Omental fat pad (tissue), 4 donors: ENCODE data around the gene ZNF699. TPM values are rescaled to one million over a fixed set of nuclear protein-coding genes. Genes with fewer than 3 reads are reported as not detected.
A peak's percentile ranks its signal among the peaks of the same experiment; 100 is the strongest.
"Not testable (repeated sequence)": the region's sequence is repeated elsewhere in the genome, so short reads cannot be mapped to it uniquely, and the experiment has no call there.

Source experiments
- ATAC-seq: fragments of 150-250 bp; one replicate; pipeline ENCODE4 v1.9.1; 2016; ENCODE audit warnings: mild to moderate bottlenecking, moderate library complexity; ENCODE audit not compliant: low FRiP score
- DNase-seq: peaks from one replicate; pipeline ENCODE4 v3.0.0-alpha.2; 2019; ENCODE audit warnings: low spot score
- CTCF ChIP-seq, 3 donors: fragments of 450-650 bp; IDR thresholded peaks; one replicate each; pipeline ENCODE4 v1.5.1; 2016 to 2017; ENCODE audit warnings: antibody characterized with exemption in 3 of 3, mild to moderate bottlenecking in 3 of 3, moderate library complexity in 2 of 3
- total RNA-seq, 4 donors: library from RNA; depleted of rRNA; stranded (reverse); fragments of >200 nt; gene quantifications; one replicate each; pipeline ENCODE4 v1.1.0, GENCODE V29; 2016

Gene ZNF699
- total RNA-seq, 4 donors from 2014 or later, result 3.7 to 12.9 (median 7.2) TPM

- no peak for TF ChIP-seq CTCF (IDR thresholded peaks at IDR 0.05)
- no peak for DNase-seq
- no peak for ATAC-seq
Observed at GRCh38 chr19:9313756-9314155, 4.1 kb upstream of the ZNF699 start.

GRCh38 chr19:9309974-9310446 lies 372 bp upstream of the ZNF699 start:
- ATAC-seq (peak; percentile 94), DNase-seq (peak; percentile 81)
- no peak for TF ChIP-seq CTCF (IDR thresholded peaks at IDR 0.05)

- no peak for TF ChIP-seq CTCF (IDR thresholded peaks at IDR 0.05)
- ATAC-seq (no peak), DNase-seq (no peak)
Observed at GRCh38 chr19:9308091-9308770, 1.4 kb downstream of the ZNF699 start.

GRCh38 chr19:9306443-9306842 lies 3.2 kb downstream of the ZNF699 start:
- TF ChIP-seq CTCF (IDR thresholded peaks at IDR 0.05), result no peak
- ATAC-seq, result no peak
- no peak for DNase-seq

- TF ChIP-seq CTCF (IDR thresholded peaks at IDR 0.05), result no peak
- no peak for DNase-seq
- ATAC-seq, result no peak
Observed at GRCh38 chr19:9296336-9296735, 13.3 kb downstream of the ZNF699 start.

GRCh38 chr19:9295411-9295849 lies 14.2 kb downstream of the ZNF699 start:
- ATAC-seq, result no peak
- DNase-seq, result no peak
- no peak for TF ChIP-seq CTCF (IDR thresholded peaks at IDR 0.05)

- no peak for DNase-seq
Observed at GRCh38 chr19:9289231-9289884, 20.3 kb downstream of the ZNF699 start.

GRCh38 chr19:9283485-9283884 lies 26.2 kb downstream of the ZNF699 start:
- not testable (repeated sequence) for DNase-seq, ATAC-seq

More at GRCh38 chr19:9289231-9289884, 20.3 kb downstream of the ZNF699 start:
- no peak for TF ChIP-seq CTCF (IDR thresholded peaks at IDR 0.05)
- no peak for ATAC-seq
